Measurements from ENCODE around the gene ARV1.

ARV1 gene

GRCh38 chr1:230971771-230972170, 7.1 kb upstream of the ARV1 start:
- in situ Hi-C loops (cut with MboI; ENCODE audit: low pct_unique_long_range_greater_than_20kb, low sequenced_read_pairs, unreplicated experiment): no loop called here
- DNase-seq (ENCODE audit: low spot score): no peak
- TF ChIP-seq CTCF (IDR thresholded peaks at IDR 0.05; ENCODE audit: extremely low read depth, insufficient read depth, missing control alignments): no peak

DNA sequence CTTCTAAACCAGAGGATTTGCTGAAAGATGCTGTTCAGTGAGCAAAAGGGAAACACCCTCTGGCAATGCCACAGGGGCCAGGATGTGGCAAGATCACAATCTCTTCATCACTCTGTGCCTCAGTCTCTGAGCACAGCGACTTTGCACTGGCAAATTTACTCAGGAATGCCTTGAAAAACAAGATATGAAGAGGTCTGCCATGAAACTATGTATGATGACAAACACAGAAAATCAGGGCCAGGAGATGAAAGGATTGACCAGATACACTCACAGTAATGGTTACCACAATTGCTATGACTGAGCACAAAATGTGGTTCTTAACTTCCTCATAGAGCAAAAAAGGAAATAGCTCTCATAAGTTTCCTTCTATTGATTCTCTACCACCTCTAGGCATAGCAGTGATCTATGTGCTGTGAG, 6.0 kb upstream of the ARV1 start:
- no peak for TF ChIP-seq CTCF (IDR thresholded peaks at IDR 0.05; ENCODE audit: extremely low read depth, insufficient read depth, missing control alignments)
- DNase-seq (ENCODE audit: low spot score): peak; percentile 52
- in situ Hi-C loops (cut with MboI; ENCODE audit: low pct_unique_long_range_greater_than_20kb, low sequenced_read_pairs, unreplicated experiment): no loop called here

DNA sequence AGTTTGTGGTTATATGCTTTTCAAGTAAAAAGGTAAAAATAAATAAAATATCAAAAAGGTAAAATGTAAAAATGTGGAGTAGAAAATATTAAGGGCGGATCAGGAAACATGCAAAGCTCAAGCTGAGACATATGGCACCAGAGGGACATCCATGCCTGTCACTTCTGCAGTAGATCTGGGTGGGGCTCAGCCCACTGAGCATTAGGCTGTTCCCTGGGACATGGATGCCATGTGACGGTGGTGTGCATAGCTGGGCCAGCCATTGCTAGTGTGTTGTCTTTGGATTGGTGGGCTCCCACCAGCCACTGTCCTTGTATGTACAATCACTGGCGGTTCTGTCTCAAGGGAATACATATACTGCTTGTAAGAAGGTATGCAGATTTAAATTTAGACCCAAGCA, 3.3 kb upstream of the ARV1 start:
- TF ChIP-seq CTCF (IDR thresholded peaks at IDR 0.05; ENCODE audit: extremely low read depth, insufficient read depth, missing control alignments): no peak
- DNase-seq (ENCODE audit: low spot score): no peak
- in situ Hi-C loops (cut with MboI; ENCODE audit: low pct_unique_long_range_greater_than_20kb, low sequenced_read_pairs, unreplicated experiment): no loop called here

DNA sequence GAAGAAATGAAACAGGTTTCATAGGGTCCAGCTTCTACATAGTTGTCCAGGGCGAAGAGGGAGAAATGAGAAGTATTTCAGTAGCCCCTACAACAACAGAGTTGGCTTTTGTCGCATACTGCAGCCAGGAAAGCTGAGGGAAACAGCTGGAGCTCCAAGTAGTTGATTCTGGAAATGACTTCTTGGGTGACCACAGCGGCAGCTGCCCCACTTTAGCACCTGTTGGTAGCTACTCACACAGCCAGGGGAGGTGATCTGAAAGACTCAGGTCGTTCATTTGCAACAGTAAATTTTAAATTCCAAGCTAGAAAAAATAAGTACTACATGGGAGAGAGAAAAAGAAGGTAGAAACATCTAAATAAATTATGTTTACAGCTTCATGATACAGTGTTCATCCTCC, 2.5 kb upstream of the ARV1 start:
- in situ Hi-C loops (cut with MboI; ENCODE audit: low pct_unique_long_range_greater_than_20kb, low sequenced_read_pairs, unreplicated experiment): no loop called here
- no peak for TF ChIP-seq CTCF (IDR thresholded peaks at IDR 0.05; ENCODE audit: extremely low read depth, insufficient read depth, missing control alignments)
- DNase-seq (ENCODE audit: low spot score): no peak

DNA sequence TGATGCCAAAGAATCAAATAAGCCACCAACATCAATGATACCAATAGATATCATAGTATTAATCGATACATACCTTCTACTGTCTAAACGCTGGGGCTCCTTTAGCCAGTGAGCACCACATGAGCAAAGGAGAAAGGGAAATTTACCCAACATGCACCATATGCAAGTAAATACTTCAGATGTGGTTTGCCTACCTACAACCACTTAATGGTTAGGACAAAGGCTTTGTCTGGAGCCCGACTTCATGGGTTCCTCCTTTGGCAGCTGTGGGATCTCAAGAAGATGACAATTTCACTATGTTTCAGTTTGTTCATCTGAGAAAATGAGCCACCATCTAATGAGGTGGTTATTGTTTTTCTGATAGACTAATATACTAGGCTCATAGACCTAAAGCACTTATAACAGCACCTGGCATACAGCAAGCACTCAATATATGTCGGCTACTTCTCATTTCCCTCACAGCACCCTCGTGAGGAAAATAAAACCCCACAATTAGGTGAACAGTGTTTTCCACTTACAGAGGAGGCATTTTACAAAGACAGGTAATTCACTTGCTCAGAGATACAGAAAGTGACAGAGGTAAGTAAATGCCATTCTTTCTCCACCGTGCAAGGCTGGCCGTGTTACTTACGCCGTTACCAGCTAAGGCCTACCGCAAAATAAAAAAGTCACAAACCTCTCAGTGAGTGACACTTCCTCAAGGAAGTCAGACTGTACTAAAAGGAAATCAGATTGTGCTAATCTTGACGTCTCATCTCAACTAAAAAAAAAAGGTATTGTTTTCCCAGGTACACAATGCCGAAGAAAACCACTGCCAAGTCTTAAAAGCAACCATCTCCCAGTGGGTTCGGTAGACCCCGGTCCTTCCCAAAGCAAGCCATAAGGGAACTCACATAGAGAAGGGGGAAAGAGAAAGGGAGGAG, 1.8 kb upstream of the ARV1 start:
- in situ Hi-C loops (cut with MboI; ENCODE audit: low pct_unique_long_range_greater_than_20kb, low sequenced_read_pairs, unreplicated experiment): no loop called here
- no peak for TF ChIP-seq CTCF (IDR thresholded peaks at IDR 0.05; ENCODE audit: extremely low read depth, insufficient read depth, missing control alignments)
- no peak for DNase-seq (ENCODE audit: low spot score)

DNA sequence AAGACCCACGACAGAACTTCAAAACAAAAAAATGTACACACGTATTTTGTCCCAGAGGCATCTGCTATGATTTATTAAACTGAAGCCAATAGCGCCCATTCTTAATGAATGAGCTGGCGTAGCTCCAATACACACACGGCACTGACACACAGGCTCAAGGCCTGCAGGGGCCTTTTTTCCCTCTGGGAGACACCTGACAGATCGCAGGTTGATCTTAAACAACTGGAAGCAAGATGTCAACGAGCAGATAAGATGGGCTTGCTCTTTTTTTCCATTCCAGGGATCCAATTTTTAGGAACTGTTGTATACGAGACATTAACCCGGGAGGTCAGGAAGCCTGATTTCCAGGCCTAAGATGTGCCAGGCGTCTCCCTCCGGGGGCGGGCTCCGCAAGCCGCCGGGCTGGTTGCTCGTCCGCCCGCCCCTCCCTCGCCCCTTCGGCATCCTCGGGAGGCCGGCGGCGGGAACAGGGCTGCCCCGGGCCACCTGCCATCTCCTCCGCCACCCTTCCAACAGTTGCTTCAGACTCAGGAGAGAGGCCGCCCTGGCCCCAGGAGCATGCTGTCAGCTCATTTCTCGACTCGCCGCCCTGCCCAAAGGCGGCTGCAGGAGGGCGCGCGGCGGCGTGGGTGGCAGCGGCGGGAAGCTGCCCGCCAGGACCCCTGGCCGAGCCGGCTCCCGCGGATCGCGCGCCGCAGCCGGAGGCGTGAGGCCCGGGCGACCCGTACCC, 968 bp upstream of the ARV1 start:
- DNase-seq (ENCODE audit: low spot score): peak; percentile 39
- TF ChIP-seq CTCF (IDR thresholded peaks at IDR 0.05; ENCODE audit: extremely low read depth, insufficient read depth, missing control alignments): no peak
- in situ Hi-C loops (cut with MboI; ENCODE audit: low pct_unique_long_range_greater_than_20kb, low sequenced_read_pairs, unreplicated experiment): no loop called here
